Neural cell (in vitro differentiated cells): Measurements from ENCODE around the gene TMEM212. TPM values are rescaled to one million over a fixed set of nuclear protein-coding genes. Genes with fewer than 3 reads are reported as not detected.

ENCODE experiments used
- H2AFZ ChIP-seq: fragments of 200-600, 300-800 bp; sonication (generic), shearing (Covaris generic); 2 replicates; pipeline ENCODE4 v1.6.0; 2014; ENCODE audit warnings: low read depth, mild to moderate bottlenecking, antibody characterized with exemption, low read length, moderate library complexity
- H3F3A ChIP-seq: fragments of 200-600 bp; shearing (Covaris generic); 2 replicates; pipeline ENCODE4 v1.6.1; 2016; ENCODE audit warnings: mild to moderate bottlenecking, moderate library complexity, mixed read lengths, antibody characterized with exemption, low read length; ENCODE audit not compliant: insufficient read depth, poor library complexity, severe bottlenecking
- H3K27ac ChIP-seq: fragments of 200-600, 300-800 bp; sonication (generic), shearing (Covaris generic); 2 replicates; pipeline ENCODE4 v1.5.1; 2014; ENCODE audit warnings: mild to moderate bottlenecking, low read length, moderate library complexity
- H3K27me3 ChIP-seq: fragments of 300-800, 200-600 bp; sonication (generic), shearing (Covaris generic); 2 replicates; pipeline ENCODE4 v1.6.0; 2014; ENCODE audit warnings: mild to moderate bottlenecking, low read depth, low read length, moderate library complexity; ENCODE audit not compliant: insufficient read depth
- H3K36me3 ChIP-seq: fragments of 300-800, 200-600 bp; sonication (generic), shearing (Covaris generic); 2 replicates; pipeline ENCODE4 v1.5.1; 2014; ENCODE audit warnings: mild to moderate bottlenecking, antibody characterized with exemption, low read length, moderate library complexity; ENCODE audit not compliant: insufficient read depth
- H3K4me2 ChIP-seq: fragments of 300-800, 200-600 bp; sonication (generic), shearing (Covaris generic); 2 replicates; pipeline ENCODE4 v1.6.0; 2014; ENCODE audit warnings: mild to moderate bottlenecking, low read length
- H3K4me3 ChIP-seq: fragments of 300-800, 200-600 bp; sonication (generic), shearing (Covaris generic); 2 replicates; pipeline ENCODE4 v1.5.1; 2014; ENCODE audit warnings: mild to moderate bottlenecking, low read length, moderate library complexity
- H3K79me2 ChIP-seq: fragments of 200-600 bp; shearing (Covaris generic); replicated peaks from 2 replicates; pipeline ENCODE4 v1.6.0; 2014; ENCODE audit warnings: mild to moderate bottlenecking, low read length, moderate library complexity; ENCODE audit not compliant: insufficient read depth
- H3K9ac ChIP-seq: fragments of 300-800, 200-600 bp; sonication (generic), shearing (Covaris generic); 2 replicates; pipeline ENCODE4 v1.6.1; 2016; ENCODE audit warnings: mild to moderate bottlenecking, low read length, mixed read lengths
- H3K9me2 ChIP-seq: fragments of 200-600 bp; shearing (Covaris generic); 2 replicates; pipeline ENCODE4 v1.6.1; 2016; ENCODE audit warnings: mild to moderate bottlenecking, low read length, mixed read lengths; ENCODE audit not compliant: insufficient read depth
- H3K9me3 ChIP-seq: fragments of 200-600, 300-800 bp; sonication (generic), shearing (Covaris generic); 2 replicates; pipeline ENCODE4 v1.6.1; 2016; ENCODE audit warnings: mild to moderate bottlenecking, mixed run types, low read length, moderate library complexity, mixed read lengths
- H4K20me1 ChIP-seq: fragments of 200-600 bp; shearing (Covaris generic); 2 replicates; pipeline ENCODE4 v1.6.1; 2016; ENCODE audit warnings: mild to moderate bottlenecking, mixed run types; ENCODE audit not compliant: insufficient read depth
- EP300 ChIP-seq: fragments of 450-650 bp; conservative IDR thresholded peaks from 2 replicates; pipeline ENCODE4 v1.6.1; 2014; ENCODE audit warnings: antibody characterized with exemption, mild to moderate bottlenecking, moderate library complexity; ENCODE audit not compliant: poor library complexity, severe bottlenecking
- EZH2 ChIP-seq: fragments of 200-600, 300-800 bp; shearing (Covaris generic), sonication (generic); IDR thresholded peaks from 2 replicates; pipeline ENCODE4 v1.6.1; 2014; ENCODE audit warnings: antibody characterized with exemption, low read length, borderline replicate concordance, mild to moderate bottlenecking; ENCODE audit not compliant: insufficient read depth, poor library complexity, severe bottlenecking
- MXI1 ChIP-seq: fragments of 450-650 bp; conservative IDR thresholded peaks from 2 replicates; pipeline ENCODE4 v1.6.1; 2014; ENCODE audit warnings: antibody characterized with exemption, mild to moderate bottlenecking; ENCODE audit not compliant: poor library complexity, severe bottlenecking
- POLR2AphosphoS5 ChIP-seq: IDR thresholded peaks from 2 replicates; pipeline ENCODE4 v1.6.1; 2012
- RAD21 ChIP-seq: fragments of 450-650 bp; conservative IDR thresholded peaks from 2 replicates; pipeline ENCODE4 v1.6.1; 2014; ENCODE audit warnings: antibody characterized with exemption, mild to moderate bottlenecking, moderate library complexity
- SMC3 ChIP-seq: fragments of 450-650 bp; conservative IDR thresholded peaks from 2 replicates; pipeline ENCODE4 v1.6.1; 2014; ENCODE audit warnings: antibody characterized with exemption, mild to moderate bottlenecking, moderate library complexity; ENCODE audit not compliant: poor library complexity
- TAF1 ChIP-seq: IDR thresholded peaks from 2 replicates; pipeline ENCODE4 v1.6.1; 2012; ENCODE audit warnings: low read depth
- polyA minus RNA-seq: library from RNA; depleted of rRNA, polyadenylated mRNA; stranded (reverse); fragments of >200 nt; gene quantifications from 2 replicates; pipeline ENCODE4 v1.2.3, GENCODE V29; 2014
- polyA plus RNA-seq: library from polyadenylated mRNA; depleted of rRNA; stranded (reverse); fragments of >200 nt; gene quantifications from 2 replicates; pipeline ENCODE4 v1.2.3, GENCODE V29; 2014
- TF ChIP-seq, protein P1 (sequence below): fragments of 450-650 bp; IDR thresholded peaks from 2 replicates; pipeline ENCODE4 v1.5.1; 2014; ENCODE audit warnings: antibody characterized with exemption, mild to moderate bottlenecking, moderate library complexity; ENCODE audit not compliant: poor library complexity, severe bottlenecking
- TF ChIP-seq, protein P2 (sequence below): IDR thresholded peaks from 2 replicates; pipeline ENCODE4 v1.6.1; 2012; ENCODE audit warnings: borderline replicate concordance

Gene TMEM212
- polyA plus RNA-seq (not detected in 2 replicates), polyA minus RNA-seq (not detected in 2 replicates)

DNA sequence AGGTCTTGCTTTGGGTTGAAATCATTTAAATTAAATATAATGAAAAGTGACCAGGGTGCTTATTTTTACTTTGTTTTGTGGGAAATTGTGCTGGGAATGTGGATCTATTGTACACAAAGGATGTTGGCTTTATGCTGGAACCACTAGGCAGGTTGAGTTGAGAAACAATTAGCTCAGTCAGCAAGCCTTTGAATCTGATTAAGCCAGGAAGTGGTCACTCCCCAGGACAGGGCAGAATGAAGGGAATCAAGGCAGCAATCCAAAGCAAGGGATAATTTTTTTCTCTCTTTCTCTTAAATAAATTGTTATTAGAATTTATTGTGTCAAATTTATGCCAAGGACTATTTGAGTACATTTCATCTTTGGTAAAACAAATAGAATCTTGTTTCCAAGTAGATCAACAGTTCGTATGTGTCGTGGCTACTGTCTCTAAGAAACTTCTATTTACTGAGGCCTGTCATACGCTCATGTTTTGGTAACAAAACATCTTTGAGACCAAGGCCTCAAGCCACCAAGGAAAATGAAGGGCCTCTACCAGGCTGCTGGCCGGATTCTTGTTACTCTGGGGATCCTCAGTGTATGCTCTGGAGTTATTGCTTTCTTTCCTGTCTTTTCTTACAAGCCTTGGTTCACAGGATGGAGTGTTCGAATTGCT is at the start of gene TMEM212:
Gene TMEM212, plus strand, starts transcription at position 486 of the 655 bp plus-strand sequence. Its CDS starts 35 bp downstream, at position 521.
- H2AFZ ChIP-seq: no peak within 1 kb of the TSS
- no peaks in the 10 kb centered on the region for H3K36me3 ChIP-seq
- H3K9ac ChIP-seq: no peak within 1 kb of the TSS
- H3K79me2 ChIP-seq: no peaks in the 10 kb centered on the region
- no peaks in the 10 kb centered on the region for H4K20me1 ChIP-seq
- no peaks in the 10 kb centered on the region for H3K9me2 ChIP-seq
- no peak within 1 kb of the TSS for H3K27ac ChIP-seq
- TF ChIP-seq, protein P1, sequence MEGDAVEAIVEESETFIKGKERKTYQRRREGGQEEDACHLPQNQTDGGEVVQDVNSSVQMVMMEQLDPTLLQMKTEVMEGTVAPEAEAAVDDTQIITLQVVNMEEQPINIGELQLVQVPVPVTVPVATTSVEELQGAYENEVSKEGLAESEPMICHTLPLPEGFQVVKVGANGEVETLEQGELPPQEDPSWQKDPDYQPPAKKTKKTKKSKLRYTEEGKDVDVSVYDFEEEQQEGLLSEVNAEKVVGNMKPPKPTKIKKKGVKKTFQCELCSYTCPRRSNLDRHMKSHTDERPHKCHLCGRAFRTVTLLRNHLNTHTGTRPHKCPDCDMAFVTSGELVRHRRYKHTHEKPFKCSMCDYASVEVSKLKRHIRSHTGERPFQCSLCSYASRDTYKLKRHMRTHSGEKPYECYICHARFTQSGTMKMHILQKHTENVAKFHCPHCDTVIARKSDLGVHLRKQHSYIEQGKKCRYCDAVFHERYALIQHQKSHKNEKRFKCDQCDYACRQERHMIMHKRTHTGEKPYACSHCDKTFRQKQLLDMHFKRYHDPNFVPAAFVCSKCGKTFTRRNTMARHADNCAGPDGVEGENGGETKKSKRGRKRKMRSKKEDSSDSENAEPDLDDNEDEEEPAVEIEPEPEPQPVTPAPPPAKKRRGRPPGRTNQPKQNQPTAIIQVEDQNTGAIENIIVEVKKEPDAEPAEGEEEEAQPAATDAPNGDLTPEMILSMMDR: no peak
- TF ChIP-seq, protein P2, sequence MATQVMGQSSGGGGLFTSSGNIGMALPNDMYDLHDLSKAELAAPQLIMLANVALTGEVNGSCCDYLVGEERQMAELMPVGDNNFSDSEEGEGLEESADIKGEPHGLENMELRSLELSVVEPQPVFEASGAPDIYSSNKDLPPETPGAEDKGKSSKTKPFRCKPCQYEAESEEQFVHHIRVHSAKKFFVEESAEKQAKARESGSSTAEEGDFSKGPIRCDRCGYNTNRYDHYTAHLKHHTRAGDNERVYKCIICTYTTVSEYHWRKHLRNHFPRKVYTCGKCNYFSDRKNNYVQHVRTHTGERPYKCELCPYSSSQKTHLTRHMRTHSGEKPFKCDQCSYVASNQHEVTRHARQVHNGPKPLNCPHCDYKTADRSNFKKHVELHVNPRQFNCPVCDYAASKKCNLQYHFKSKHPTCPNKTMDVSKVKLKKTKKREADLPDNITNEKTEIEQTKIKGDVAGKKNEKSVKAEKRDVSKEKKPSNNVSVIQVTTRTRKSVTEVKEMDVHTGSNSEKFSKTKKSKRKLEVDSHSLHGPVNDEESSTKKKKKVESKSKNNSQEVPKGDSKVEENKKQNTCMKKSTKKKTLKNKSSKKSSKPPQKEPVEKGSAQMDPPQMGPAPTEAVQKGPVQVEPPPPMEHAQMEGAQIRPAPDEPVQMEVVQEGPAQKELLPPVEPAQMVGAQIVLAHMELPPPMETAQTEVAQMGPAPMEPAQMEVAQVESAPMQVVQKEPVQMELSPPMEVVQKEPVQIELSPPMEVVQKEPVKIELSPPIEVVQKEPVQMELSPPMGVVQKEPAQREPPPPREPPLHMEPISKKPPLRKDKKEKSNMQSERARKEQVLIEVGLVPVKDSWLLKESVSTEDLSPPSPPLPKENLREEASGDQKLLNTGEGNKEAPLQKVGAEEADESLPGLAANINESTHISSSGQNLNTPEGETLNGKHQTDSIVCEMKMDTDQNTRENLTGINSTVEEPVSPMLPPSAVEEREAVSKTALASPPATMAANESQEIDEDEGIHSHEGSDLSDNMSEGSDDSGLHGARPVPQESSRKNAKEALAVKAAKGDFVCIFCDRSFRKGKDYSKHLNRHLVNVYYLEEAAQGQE: no peak
- TF ChIP-seq EP300 (no peak), RAD21 (no peak), SMC3 (no peak), TAF1 (no peak), MXI1 (no peak), POLR2AphosphoS5 (no peak), EZH2 (no peak)
- H3K4me2 ChIP-seq: no peak within 1 kb of the TSS
- no peak within 1 kb of the TSS for H3K4me3 ChIP-seq
- no peaks in the 10 kb centered on the region for H3K27me3 ChIP-seq
- no peaks in the 10 kb centered on the region for H3F3A ChIP-seq
- no peaks in the 10 kb centered on the region for H3K9me3 ChIP-seq

DNA sequence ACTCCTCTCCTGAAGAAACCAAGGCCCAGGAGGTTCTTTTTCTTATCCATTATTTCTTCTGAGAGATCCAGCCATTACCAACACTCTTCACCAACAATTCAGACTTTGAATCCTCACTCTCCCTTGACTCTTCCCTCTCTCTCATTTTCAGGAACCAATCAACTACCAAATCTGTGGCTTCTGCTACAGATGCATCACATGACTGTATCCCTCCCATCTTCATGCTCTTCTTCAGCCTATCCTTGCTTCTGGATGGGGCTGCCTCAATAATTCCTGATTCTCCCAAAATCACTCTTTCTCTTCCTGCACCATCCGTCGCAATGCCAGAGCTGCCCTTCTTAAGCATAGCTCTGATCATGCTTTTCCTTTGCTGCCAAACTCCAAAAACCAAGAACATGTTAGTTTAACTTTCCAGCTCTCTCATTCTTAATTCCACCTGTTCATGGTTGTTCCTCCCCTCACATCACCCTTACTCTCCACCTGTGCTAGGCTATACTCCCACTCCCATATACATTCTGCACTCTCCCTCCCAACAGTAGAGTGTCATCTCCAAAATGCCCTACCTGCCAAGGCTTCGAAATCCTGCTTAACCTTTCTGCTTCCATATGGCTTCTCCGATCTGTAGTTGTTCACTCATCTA is 46.4 kb upstream of the TMEM212 start:
- H3K79me2 ChIP-seq: no peaks in the 10 kb centered on the region
- H3K9me3 ChIP-seq: no peaks in the 10 kb centered on the region
- no peaks in the 10 kb centered on the region for H3F3A ChIP-seq
- H3K9ac ChIP-seq: no peak overlapping the region
- no peaks in the 10 kb centered on the region for H3K27me3 ChIP-seq
- no peaks in the 10 kb centered on the region for H3K9me2 ChIP-seq
- H2AFZ ChIP-seq: no peak overlapping the region
- no peak for TF ChIP-seq EP300
- TF ChIP-seq, protein P2: no peak
- no peak for TF ChIP-seq POLR2AphosphoS5
- no peak for TF ChIP-seq TAF1
- no peaks in the 10 kb centered on the region for H3K36me3 ChIP-seq
- H3K27ac ChIP-seq: no peak overlapping the region
- H3K4me2 ChIP-seq: no peak overlapping the region
- H4K20me1 ChIP-seq: no peaks in the 10 kb centered on the region
- no peak overlapping the region for H3K4me3 ChIP-seq
